ENCODE data around the gene NECAP2. TPM values are rescaled to one million over a fixed set of nuclear protein-coding genes. Genes with fewer than 3 reads are reported as not detected.

The NECAP2 gene
- total RNA-seq = 10 to 100 TPM; 58.8 to 69.5 TPM

DNA sequence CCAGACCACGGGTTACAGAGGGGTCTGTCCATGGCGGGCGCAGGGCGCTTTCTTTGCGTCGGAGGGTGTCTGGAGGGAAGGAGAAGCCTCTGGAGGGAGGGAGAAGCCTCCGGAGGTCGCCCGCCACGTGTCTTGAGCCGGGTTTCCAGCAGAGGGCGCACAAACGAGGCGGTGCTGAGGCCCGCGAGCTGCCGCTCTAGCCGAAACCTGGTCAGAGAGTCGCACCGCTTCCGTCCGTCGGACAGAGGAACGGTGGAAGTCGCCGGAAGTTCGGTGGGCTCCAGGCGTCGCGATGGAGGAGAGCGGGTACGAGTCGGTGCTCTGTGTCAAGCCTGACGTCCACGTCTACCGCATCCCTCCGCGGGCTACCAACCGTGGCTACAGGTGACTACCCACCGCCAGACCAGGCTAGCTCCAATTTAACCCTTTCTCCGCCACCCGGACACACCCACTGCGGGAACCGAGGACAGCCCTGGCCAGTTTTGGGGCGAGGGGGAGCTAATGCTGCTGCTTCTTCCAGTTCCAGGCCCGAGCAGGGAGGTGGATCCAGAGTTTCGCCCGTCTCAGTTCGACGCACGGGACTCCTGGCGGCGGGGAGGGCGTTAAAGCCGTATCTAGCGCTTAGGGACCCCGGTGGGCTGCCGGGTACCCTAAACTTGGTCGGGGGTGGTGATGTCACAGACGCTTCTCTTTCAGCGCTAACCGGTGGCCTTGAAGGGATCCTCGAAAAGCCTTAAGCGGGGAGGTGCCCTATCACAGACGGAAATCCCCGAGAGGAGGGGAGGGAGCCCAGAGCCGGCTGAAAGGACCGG lies at the start of gene NECAP2:
Gene NECAP2, plus strand, starts transcription at position 255 of the 812 bp plus-strand sequence. Its CDS starts 38 bp downstream, at position 293.
- no peaks in the 10 kb centered on the region for H3K9me3 Mint-ChIP-seq
- peak within 1 kb of the TSS; percentile 95 to 96 for H3K27ac Mint-ChIP-seq
- peak; percentile 91 to 99 for DNase-seq (ENCODE audit: low spot score in 2 of 2)
- peaks cover 9 to 11% of the 10 kb centered on the region in 2 donors for H3K36me3 Mint-ChIP-seq
- ATAC-seq = peak; percentile 89 to 91

GRCh38 chr1:16391411-16391810 lies 49.1 kb upstream of the NECAP2 start:
- ATAC-seq (peak in 1 of 2 donors; percentile 81), DNase-seq (ENCODE audit: low spot score in 2 of 2) (peak in 1 of 2 donors; percentile 62)
- Mint-ChIP-seq H3K36me3 (peaks cover 7 to 12% of the 10 kb centered on the region in 2 donors), H3K9me3 (no peaks in the 10 kb centered on the region), H3K27ac (peak overlapping the region; percentile 82 to 95)

DNA sequence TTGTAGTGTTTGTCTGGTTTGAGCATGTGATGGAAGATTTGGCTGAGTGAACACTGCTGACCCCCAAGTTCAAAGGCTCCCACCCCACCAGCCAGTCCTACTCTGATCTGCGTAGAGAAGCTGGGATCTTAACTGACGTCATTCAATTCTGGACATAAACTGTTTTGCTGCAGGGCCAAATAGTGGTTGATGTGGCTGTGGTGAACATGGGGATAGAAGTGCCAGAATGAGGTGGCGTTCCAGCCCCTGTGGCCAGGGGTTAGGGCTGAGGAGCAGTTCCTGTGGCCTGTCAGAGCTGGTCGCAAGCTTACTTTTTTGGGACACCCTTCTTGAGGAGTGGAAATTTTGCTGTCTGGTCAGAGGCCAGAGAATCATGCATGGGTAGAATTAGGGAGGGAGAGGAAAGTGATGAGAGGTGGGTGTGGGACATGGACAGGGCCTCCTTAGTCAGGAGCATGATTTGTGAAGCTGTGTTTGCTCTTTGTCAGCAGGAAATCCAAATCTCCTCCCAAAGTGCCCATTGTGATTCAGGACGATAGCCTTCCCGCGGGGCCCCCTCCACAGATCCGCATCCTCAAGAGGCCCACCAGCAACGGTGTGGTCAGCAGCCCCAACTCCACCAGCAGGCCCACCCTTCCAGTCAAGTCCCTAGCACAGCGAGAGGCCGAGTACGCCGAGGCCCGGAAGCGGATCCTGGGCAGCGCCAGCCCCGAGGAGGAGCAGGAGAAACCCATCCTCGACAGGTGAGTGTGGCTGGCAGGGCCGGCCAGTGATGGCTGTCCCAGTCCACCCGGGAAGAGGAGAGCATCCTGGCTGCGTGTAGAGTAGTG lies 47.6 kb upstream of the NECAP2 start:
- Mint-ChIP-seq H3K27ac (peak overlapping the region; percentile 82 to 95), H3K36me3 (peaks cover 7 to 12% of the 10 kb centered on the region in 2 donors), H3K9me3 (no peaks in the 10 kb centered on the region)
- no peak for DNase-seq (ENCODE audit: low spot score in 2 of 2)
- ATAC-seq = peak in 1 of 2 donors; percentile 27

GRCh38 chr1:16393570-16394521 lies 46.7 kb upstream of the NECAP2 start:
- no peak for ATAC-seq
- peak overlapping the region; percentile 68 to 82 for H3K27ac Mint-ChIP-seq
- H3K36me3 Mint-ChIP-seq = peaks cover 7 to 12% of the 10 kb centered on the region in 2 donors
- no peak for DNase-seq (ENCODE audit: low spot score in 2 of 2)
- H3K9me3 Mint-ChIP-seq = no peaks in the 10 kb centered on the region

GRCh38 chr1:16394977-16395376 lies 45.5 kb upstream of the NECAP2 start:
- ATAC-seq (no peak), DNase-seq (ENCODE audit: low spot score in 2 of 2) (no peak)
- Mint-ChIP-seq H3K27ac (peak overlapping the region in 1 of 2 donors; percentile 68), H3K9me3 (no peaks in the 10 kb centered on the region), H3K36me3 (peaks cover 7 to 9% of the 10 kb centered on the region in 2 donors)

GRCh38 chr1:16396591-16396990 lies 43.9 kb upstream of the NECAP2 start:
- H3K36me3 Mint-ChIP-seq = peaks cover 0 to 7% of the 10 kb centered on the region in 2 donors
- peak overlapping the region; percentile 52 to 86 for H3K27ac Mint-ChIP-seq
- no peaks in the 10 kb centered on the region for H3K9me3 Mint-ChIP-seq
- no peak for DNase-seq (ENCODE audit: low spot score in 2 of 2)
- no peak for ATAC-seq

DNA sequence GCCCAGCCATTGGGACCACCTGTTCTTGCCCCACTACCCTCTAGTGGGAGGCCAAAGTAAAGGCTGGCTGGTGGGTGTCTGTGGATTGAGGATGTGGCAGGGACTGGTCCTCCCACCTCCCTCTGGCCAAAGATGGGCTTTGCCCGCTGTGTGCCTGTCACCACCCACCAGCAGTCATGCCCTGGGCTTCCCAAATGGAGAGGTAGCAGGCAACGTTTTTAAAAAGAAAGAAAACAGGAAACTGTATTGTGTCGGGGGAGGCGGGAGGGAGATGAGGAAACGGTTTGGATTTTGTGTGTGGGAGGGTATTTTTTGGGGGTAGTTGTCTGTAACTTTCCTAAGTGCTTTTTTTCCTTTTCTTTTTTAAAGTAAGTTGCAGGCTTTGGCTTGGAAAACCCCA lies 43.4 kb upstream of the NECAP2 start:
- Mint-ChIP-seq H3K9me3 (no peaks in the 10 kb centered on the region), H3K36me3 (peaks cover 0 to 7% of the 10 kb centered on the region in 2 donors), H3K27ac (peak overlapping the region; percentile 52 to 92)
- no peak for ATAC-seq
- DNase-seq (ENCODE audit: low spot score in 2 of 2) = no peak

- no peak for ATAC-seq
- Mint-ChIP-seq H3K9me3 (no peaks in the 10 kb centered on the region), H3K36me3 (no peaks in the 10 kb centered on the region), H3K27ac (peak overlapping the region; percentile 23 to 79)
- DNase-seq (ENCODE audit: low spot score in 2 of 2) = no peak
Observed at GRCh38 chr1:16398371-16398953, 42.1 kb upstream of the NECAP2 start.

- H3K36me3 Mint-ChIP-seq = no peaks in the 10 kb centered on the region
- H3K27ac Mint-ChIP-seq = no peak overlapping the region
- DNase-seq (ENCODE audit: low spot score in 2 of 2) = no peak
- H3K9me3 Mint-ChIP-seq = no peaks in the 10 kb centered on the region
- no peak for ATAC-seq
Observed at GRCh38 chr1:16402742-16403141, 37.8 kb upstream of the NECAP2 start.

GRCh38 chr1:16405441-16405840 lies 35.1 kb upstream of the NECAP2 start:
- ATAC-seq (no peak), DNase-seq (ENCODE audit: low spot score in 2 of 2) (no peak)
- no peaks in the 10 kb centered on the region for H3K9me3 Mint-ChIP-seq
- no peak overlapping the region for H3K27ac Mint-ChIP-seq
- H3K36me3 Mint-ChIP-seq = no peaks in the 10 kb centered on the region

DNA sequence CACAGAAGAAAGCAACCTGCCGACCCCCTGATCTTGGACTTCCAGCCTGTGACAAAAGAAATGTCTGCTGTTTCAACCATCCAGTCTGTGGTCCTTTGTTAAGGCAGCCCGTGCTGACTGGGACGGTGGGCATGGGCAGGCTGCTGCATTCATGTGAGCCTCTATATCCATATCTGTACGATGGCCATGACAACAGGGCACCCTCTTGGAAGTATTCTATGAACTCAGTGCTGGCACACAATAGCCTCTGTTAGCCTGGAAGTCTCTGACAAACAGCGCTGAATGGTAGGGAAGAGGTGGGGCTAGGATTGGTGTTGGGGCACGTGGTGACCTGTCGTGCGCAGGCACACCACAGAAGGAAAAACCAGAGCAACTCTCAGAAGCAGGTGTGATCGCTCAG lies 33.7 kb upstream of the NECAP2 start:
- DNase-seq (ENCODE audit: low spot score in 2 of 2) = no peak
- no peaks in the 10 kb centered on the region for H3K36me3 Mint-ChIP-seq
- H3K27ac Mint-ChIP-seq = peak overlapping the region in 1 of 2 donors; percentile 75
- no peaks in the 10 kb centered on the region for H3K9me3 Mint-ChIP-seq
- no peak for ATAC-seq

GRCh38 chr1:16409536-16410152 lies 30.9 kb upstream of the NECAP2 start:
- DNase-seq (ENCODE audit: low spot score in 2 of 2) = no peak
- Mint-ChIP-seq H3K36me3 (no peaks in the 10 kb centered on the region), H3K9me3 (no peaks in the 10 kb centered on the region), H3K27ac (peak overlapping the region in 1 of 2 donors; percentile 68)
- peak in 1 of 2 donors; percentile 27 for ATAC-seq

- Mint-ChIP-seq H3K9me3 (no peaks in the 10 kb centered on the region), H3K27ac (peak overlapping the region; percentile 3 to 33)
- ATAC-seq = no peak
Observed at GRCh38 chr1:16410803-16411202, 29.7 kb upstream of the NECAP2 start.

DNA sequence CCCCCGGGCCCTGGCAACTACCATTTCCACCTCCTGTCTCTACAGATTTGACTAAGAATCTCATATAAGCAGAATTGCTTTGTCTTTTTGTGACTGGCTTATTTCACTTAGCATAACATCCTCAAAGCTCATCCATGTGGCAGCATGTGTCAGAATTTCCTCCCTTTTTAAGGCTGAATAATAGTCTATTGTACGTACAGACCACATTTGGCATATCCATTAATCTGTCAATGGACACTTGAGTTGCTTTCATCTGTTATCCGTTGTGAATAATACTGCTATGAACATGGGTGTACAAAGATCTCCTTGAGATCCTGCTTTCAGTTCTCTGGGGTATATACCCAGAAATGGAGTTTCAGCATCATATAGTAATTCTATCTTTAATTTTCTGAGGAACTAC lies 27.3 kb upstream of the NECAP2 start:
- Mint-ChIP-seq H3K27ac (no peak overlapping the region), H3K9me3 (no peaks in the 10 kb centered on the region), H3K36me3 (no peaks in the 10 kb centered on the region)
- ATAC-seq (no peak), DNase-seq (ENCODE audit: low spot score in 2 of 2) (no peak)

More at GRCh38 chr1:16410803-16411202, 29.7 kb upstream of the NECAP2 start:
- H3K36me3 Mint-ChIP-seq = no peaks in the 10 kb centered on the region
- no peak for DNase-seq (ENCODE audit: low spot score in 2 of 2)

- peaks cover 0 to 6% of the 10 kb centered on the region in 2 donors for H3K36me3 Mint-ChIP-seq
- no peak for DNase-seq (ENCODE audit: low spot score in 2 of 2)
- peak; percentile 42 to 48 for ATAC-seq
- peaks cover 0 to 8% of the 10 kb centered on the region in 2 donors for H3K9me3 Mint-ChIP-seq
- H3K27ac Mint-ChIP-seq = peak overlapping the region; percentile 33 to 65
Observed at GRCh38 chr1:16418823-16419425, 21.6 kb upstream of the NECAP2 start.
